GM21447 (cell line): Measurements from ENCODE around the gene LYPD6B.

Source experiments
- ATAC-seq: cut with Tn5 transposase; IDR thresholded peaks from one replicate; pipeline ENCODE4 v1.9.1; 2021; ENCODE audit not compliant: unreplicated experiment

The LYPD6B gene

GRCh38 chr2:149155988-149156387 lies 117.5 kb downstream of the LYPD6B start:
- ATAC-seq = no peak

- ATAC-seq = no peak
Measured at GRCh38 chr2:149156971-149157740, 118.7 kb downstream of the LYPD6B start.

GRCh38 chr2:149158957-149159356 lies 120.5 kb downstream of the LYPD6B start:
- no peak for ATAC-seq

GRCh38 chr2:149160195-149160594 lies 121.7 kb downstream of the LYPD6B start:
- ATAC-seq = no peak

- ATAC-seq = peak; percentile 97
Measured at GRCh38 chr2:149160701-149161217, 122.3 kb downstream of the LYPD6B start.

- no peak for ATAC-seq
Measured at GRCh38 chr2:149161481-149162225, 123.2 kb downstream of the LYPD6B start.

- ATAC-seq = no peak
Measured at GRCh38 chr2:149164296-149164695, 125.8 kb downstream of the LYPD6B start.

GRCh38 chr2:149164827-149165226 lies 126.3 kb downstream of the LYPD6B start:
- no peak for ATAC-seq

- ATAC-seq = peak; percentile 79
Measured at GRCh38 chr2:149167001-149167780, 128.7 kb downstream of the LYPD6B start.

- no peak for ATAC-seq
Measured at GRCh38 chr2:149167941-149168340, 129.4 kb downstream of the LYPD6B start.

GRCh38 chr2:149169656-149170055 lies 131.2 kb downstream of the LYPD6B start:
- no peak for ATAC-seq

- no peak for ATAC-seq
Measured at GRCh38 chr2:149170156-149170555, 131.7 kb downstream of the LYPD6B start.

- no peak for ATAC-seq
Measured at GRCh38 chr2:149170911-149171310, 132.4 kb downstream of the LYPD6B start.

GRCh38 chr2:149173220-149173619 lies 134.7 kb downstream of the LYPD6B start:
- ATAC-seq = no peak

- ATAC-seq = no peak
Measured at GRCh38 chr2:149175956-149176355, 137.5 kb downstream of the LYPD6B start.

- ATAC-seq = no peak
Measured at GRCh38 chr2:149178612-149179011, 140.1 kb downstream of the LYPD6B start.

GRCh38 chr2:149180226-149180875 lies 141.9 kb downstream of the LYPD6B start:
- no peak for ATAC-seq

GRCh38 chr2:149183187-149183586 lies 144.7 kb downstream of the LYPD6B start:
- ATAC-seq = no peak

- no peak for ATAC-seq
Measured at GRCh38 chr2:149184991-149185390, 146.5 kb downstream of the LYPD6B start.

- ATAC-seq = no peak
Measured at GRCh38 chr2:149185942-149186490, 147.5 kb downstream of the LYPD6B start.

GRCh38 chr2:149187057-149187456 lies 148.6 kb downstream of the LYPD6B start:
- ATAC-seq = no peak
